Erythroblast (primary cell): ENCODE results near the gene CEP170B.
"Not testable (repeated sequence)": the region's sequence is repeated elsewhere in the genome, so short reads cannot be mapped to it uniquely, and the experiment has no call there.

ENCODE experiments used
- DNase-seq, 2 experiments: peaks; one replicate each; lab custom pipeline; 2025; lab: John Stamatoyannopoulos, UW
- GATA1 ChIP-seq: IDR thresholded peaks from 2 replicates; pipeline ENCODE4 v1.6.1; 2011; ENCODE audit warnings: low read depth, mild to moderate bottlenecking, control low read depth, low read length, moderate library complexity
- POLR2A ChIP-seq: IDR thresholded peaks from 2 replicates; pipeline ENCODE4 v1.6.1; 2011; ENCODE audit warnings: mild to moderate bottlenecking, low read length

The CEP170B gene

DNA sequence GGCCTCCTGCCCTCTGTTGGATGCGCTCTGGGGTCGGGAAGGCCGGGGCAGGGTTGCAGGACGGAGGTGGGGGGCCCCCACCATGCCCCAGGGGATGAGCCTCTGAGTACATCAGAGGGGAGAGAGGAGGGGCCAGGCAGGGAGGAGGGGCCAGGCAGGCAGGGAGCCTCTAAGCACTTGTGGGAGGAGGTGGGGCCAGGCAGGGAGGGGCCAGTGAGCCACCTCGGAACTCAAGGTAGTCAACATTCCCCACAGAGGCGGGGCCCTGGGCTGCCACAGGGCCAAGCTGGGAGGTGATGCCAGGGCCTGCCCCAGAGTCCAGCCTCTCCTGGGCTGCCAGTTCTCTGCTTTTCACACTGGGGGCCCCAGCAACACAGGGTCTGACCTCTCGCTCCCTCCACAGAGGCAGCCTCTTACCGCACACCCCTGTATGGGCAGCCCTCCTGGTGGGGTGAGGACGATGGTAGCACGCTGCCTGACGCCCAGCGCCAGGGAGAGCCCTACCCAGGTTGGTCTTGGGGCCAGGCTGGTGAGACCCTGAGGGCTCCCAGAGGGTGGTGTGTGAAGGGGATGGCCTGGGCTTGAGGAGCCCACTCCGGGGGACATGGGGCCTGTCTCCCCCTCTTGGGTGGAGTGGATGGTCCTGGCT lies 17.4 kb downstream of the CEP170B start:
- no peak for TF ChIP-seq GATA1
- TF ChIP-seq POLR2A: no peak
- no peak for DNase-seq

DNA sequence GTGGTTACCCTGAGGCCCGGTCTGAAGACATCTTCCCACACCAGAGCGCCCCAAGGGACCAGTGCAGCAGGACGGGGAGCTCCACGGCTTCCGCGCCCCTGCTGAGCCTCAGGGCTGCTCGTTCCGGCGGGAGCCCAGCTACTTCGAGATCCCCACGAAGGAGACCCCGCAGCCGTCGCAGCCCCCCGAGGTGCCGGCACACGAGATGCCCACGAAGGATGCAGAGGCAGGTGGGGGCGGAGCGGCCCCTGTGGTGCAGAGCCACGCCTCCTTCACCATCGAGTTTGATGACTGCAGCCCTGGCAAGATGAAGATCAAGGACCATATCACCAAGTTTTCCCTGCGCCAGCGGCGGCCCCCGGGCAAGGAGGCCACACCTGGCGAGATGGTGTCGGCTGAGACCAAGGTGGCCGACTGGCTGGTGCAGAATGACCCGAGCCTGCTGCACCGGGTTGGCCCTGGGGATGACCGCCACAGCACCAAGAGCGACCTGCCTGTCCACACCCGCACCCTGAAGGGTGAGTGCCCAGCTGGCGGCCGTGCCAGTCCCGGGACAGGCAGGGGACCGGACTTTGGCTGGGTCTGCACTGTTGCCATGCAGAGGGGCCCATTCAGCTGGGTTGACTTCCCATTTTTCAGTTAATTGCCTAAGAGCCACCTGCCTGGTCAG lies 18.1 kb downstream of the CEP170B start:
- DNase-seq: no peak
- no peak for TF ChIP-seq GATA1
- no peak for TF ChIP-seq POLR2A

DNA sequence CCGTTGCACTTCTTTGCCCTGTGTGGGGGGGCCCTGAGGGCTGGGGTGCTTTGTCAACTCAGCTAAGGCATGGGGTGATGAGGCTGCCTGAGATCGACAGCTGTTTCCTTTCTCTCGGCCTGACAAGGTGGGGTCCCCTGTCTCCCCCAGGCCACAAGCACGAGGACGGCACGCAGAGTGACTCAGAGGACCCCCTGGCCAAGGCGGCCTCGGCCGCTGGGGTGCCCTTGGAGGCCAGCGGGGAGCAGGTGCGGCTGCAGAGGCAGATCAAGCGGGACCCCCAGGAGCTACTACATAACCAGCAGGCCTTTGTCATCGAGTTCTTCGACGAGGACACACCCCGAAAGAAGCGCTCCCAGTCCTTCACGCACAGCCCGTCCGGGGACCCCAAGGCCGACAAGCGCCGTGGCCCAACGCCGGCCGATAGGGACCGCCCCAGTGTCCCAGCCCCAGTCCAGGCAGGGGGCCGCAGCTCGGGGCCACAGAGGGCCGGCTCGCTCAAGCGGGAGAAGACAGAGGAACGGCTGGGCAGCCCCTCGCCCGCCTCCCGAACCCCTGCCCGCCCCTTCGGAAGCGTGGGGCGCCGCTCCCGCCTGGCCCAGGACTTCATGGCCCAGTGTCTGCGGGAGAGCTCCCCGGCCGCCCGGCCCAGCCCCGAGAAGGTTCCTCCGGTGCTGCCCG lies 18.8 kb downstream of the CEP170B start:
- no peak for DNase-seq

DNA sequence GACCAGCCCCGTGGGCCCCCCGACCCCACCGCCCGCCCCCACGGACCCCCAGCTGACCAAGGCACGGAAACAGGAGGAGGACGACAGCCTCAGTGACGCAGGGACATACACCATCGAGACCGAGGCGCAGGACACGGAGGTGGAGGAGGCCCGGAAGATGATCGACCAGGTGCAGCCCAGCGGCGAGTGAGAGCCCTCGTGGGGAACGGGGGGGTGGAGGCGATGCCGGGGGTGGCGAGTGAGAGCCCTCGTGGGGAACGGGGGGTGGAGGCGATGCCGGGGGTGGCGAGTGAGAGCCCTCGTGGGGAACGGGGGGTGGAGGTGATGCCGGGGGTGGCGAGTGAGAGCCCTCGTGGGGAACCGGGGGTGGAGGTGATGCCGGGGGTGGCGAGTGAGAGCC lies 19.3 kb downstream of the CEP170B start:
- DNase-seq: not testable (repeated sequence)

More for the DNA sequence above, 18.8 kb downstream of the CEP170B start:
- TF ChIP-seq POLR2A (no peak), GATA1 (no peak)

DNA sequence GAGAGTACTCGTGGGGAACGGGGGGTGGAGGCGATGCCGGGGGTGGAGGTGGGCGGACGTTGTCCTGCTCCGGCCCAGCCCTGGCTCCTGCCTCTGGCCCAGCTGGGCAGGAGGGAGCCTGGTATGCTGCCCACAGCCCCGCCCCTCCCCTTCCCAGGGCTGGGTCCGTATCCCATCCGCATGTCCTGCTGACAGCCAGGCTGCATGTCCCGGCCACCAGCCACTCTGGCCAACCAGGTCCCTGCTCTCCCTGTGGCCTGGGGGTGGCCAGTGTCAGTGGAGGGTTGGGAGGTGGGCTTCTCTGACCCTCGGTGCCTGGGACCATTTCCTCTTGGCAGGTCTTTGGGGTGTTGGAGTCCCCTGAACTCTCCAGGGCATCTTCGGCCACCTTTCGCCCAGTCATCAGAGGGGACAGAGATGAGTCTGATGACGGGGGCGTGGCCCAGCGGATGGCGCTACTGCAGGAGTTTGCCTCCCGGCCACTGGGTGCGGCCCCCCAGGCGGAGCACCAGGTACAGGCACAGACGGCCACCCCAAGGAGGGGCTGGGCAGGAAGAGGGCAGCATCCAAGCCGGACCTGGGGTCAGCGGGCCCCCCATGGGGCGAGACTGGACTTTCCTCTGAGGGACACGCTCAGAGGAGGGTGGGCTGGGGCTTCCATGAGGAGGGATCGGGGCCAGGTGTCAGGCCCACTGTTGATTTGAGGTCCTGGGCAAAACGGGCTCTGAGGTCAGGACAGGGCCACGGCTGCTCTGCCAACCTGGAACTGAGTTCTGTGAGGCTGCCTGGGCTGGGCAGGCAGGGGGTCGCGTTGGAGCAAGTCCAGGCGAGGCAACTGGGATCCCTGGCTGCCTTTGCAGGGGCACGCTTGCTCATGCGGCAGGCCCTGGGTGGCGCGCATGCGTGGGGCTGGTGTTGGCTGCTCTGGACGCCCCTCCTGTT lies 20.2 kb downstream of the CEP170B start:
- DNase-seq: no peak
- TF ChIP-seq POLR2A (no peak), GATA1 (no peak)

DNA sequence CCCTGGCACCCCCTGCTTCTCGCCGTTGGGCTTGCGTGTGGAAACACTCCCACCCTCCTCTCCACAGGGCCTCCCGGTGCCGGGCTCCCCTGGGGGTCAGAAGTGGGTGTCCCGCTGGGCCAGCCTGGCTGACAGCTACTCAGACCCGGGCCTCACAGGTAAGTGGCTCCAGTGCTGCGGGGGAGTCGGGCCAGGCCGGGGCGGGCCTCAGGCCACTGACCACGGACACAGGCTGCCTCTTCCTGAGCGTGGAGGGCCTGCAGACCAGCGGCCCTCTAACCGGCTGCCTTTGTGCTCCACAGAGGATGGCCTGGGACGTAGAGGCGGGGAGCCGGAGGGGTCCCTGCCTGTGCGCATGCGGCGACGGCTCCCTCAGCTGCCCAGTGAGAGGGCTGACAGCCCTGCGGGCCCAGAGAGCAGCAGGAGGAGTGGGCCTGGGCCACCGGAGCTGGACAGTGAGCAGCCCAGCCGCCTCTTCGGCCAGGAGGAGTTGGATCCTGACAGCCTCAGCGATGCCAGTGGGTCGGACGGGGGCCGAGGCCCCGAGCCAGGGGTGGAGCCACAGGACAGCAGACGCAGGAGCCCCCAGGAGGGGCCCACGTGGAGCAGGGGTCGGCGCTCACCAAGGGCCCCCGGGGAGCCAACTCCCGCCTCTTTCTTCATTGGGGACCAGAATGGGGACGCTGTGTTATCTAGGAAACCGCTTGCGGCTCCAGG lies 21.1 kb downstream of the CEP170B start:
- TF ChIP-seq POLR2A: no peak
- no peak for TF ChIP-seq GATA1
- no peak for DNase-seq

DNA sequence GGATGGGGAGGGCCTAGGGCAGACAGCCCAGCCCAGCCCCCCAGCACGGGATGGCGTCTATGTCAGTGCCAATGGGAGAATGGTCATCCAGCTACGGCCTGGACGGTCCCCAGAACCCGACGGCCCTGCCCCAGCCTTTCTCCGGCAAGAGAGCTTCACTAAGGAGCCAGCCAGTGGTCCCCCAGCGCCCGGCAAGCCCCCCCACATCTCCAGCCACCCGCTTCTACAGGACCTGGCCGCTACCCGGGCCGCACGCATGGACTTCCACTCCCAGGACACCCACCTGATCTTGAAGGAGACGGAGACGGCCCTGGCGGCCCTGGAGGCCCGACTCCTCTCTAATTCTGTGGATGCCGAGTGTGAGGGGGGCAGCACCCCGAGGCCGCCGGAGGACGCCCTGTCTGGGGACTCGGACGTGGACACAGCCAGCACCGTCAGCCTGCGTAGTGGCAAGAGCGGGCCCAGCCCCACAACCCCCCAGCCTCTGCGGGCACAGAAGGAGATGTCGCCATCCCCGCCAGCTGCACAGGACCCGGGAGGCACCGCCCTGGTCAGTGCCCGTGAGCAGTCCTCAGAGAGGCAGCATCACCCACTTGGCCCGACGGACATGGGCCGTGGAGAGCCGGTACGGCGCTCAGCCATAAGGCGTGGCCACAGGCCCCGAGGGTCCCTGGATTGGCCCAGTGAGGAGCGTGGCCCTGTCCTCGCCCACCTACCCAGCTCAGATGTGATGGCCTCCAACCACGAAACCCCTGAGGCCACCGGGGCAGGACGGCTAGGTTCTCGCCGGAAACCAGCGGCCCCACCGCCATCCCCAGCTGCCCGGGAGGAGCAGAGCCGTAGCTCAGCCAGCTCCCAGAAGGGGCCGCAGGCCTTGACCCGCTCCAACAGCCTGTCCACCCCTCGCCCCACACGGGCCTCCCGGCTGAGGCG lies 21.9 kb downstream of the CEP170B start:
- no peak for DNase-seq
- no peak for TF ChIP-seq POLR2A
- TF ChIP-seq GATA1: no peak

DNA sequence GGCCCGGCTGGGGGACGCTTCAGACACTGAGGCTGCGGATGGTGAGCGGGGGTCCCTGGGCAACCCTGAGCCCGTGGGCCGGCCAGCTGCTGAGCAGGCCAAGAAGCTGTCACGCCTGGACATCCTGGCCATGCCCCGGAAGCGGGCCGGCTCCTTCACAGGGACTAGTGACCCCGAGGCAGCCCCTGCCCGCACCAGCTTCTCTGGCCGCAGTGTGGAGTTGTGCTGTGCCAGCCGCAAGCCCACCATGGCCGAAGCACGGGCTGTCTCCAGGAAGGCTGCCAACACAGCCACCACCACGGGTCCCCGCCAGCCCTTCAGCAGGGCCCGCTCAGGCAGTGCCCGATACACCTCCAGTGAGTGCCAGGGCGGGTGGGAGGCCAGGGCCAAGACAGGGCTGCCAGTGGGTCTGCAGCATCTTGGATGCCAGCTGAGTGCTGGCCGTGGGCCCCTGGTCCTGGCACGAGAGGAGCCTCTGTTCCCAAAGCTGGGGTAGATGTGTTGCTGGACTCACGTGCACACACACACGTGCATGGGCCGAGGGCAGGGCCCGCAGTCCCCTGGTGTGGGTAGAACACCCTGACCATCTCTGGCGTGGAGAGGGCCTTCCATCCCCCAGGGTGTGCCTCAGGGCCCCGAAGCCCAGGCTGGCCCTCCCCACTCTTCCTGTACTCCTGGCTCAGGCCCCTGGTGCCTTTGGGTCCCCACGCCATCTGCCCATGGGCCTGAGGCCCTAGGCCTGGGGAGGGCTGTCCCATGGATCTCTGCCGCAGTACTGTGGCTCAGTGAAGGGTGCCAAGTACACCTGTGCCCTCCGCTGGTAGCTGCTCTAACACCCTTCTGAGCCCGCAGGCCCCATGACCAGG lies 22.8 kb downstream of the CEP170B start:
- DNase-seq: no peak
- no peak for TF ChIP-seq POLR2A
- no peak for TF ChIP-seq GATA1

DNA sequence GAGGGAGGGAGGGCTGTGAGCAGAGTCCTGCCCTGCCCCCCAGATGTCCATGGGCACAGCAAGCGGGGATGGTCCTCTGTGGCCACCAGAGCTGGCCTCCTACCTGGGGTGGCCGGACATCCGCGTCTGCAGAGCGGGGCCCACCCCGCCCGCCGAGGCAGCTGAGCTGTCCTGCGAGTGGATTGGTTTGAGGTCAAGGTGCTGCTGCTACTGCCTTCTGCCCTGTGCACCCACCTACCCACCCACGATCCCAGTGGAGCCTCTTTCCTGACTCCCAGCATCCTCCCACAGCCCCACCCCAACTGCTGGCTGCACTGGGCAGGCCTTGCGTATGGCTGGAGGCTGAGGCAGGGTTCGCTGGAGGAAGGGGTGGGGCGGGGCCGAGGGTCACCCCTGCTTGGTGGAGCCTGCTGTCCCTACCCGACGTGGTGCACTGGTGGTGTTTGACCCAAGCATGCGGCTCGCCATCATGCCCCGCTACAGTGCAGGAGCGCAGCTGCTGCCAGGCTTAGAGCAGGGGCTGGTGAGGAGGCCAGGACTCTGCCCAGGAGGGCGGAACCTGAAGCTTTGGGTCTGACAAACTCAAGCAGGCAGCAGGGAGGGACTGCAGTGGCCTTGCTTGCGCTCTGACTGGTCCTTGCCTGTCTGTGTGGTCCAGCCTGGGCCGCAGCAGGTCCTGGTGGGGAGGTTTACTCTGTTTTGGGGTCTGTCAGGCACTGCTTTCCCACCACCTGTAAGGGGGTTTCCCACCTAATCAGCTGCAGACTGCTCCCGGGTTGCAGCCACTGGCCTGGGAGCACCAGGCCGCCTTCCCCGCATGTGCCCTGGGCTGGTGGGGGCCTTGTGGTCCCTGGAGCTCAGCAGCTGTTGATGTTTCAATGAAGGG lies 23.7 kb downstream of the CEP170B start:
- no peak for DNase-seq

DNA sequence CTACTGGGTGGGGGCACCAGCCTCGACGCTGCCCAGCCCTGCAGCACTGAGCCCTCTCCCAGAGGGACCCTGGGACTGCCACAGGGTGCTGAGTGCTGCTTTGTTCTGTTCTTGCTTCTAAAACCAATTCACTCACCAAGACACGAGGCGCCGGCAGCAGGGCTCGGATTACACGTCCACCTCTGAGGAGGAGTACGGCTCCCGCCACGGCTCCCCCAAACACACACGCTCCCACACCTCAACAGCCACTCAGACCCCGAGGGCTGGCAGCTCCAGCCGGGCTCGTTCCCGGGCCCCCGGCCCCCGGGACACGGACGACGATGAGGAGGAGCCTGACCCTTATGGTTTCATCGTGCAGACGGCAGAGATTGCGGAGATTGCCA lies 24.3 kb downstream of the CEP170B start:
- no peak for DNase-seq
- TF ChIP-seq GATA1: no peak
- TF ChIP-seq POLR2A: no peak

More for the DNA sequence above, 23.7 kb downstream of the CEP170B start:
- TF ChIP-seq GATA1 (no peak), POLR2A (no peak)

DNA sequence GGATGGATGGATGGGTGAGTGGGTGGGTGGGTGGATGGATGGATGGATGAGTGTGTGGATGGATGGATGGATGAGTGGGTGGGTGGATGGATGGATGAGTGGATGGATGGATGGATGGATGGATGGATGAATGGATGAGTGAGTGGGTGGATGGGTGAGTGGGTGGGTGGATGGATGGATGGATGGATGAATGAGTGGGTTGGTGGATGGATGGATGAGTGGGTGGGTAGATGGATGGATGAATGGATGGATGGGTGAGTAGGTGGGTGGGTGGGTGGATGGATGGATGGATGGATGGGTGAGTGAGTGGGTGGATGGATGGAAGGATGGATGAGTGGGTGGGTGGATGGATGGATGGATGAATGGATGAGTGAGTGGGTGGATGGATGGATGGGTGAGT lies 25.2 kb downstream of the CEP170B start:
- DNase-seq: not testable (repeated sequence)

DNA sequence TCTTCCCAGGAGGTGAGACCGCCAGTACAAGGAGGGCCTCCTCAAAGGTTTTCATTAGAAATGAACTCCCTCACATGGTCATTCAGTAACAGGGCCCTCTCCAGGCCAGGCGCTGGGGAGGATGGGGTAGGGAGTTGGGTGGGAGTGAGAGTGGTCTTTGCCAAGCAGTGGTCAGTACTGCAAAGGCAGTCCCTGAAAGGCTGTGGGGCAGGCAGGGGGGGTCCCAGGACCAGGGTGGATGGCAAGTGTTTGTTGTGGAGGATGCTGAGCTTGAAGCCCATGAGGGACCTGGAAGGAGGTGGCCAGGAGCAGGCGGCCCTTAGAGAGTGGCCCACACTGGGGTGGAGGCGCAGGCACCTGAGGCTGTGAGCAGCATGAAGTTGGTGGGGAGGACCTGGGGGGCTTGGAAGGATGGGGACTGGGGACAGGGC lies 26.1 kb downstream of the CEP170B start:
- DNase-seq: no peak
- no peak for TF ChIP-seq POLR2A
- TF ChIP-seq GATA1: no peak
